Effector CD8-positive, alpha-beta T cell (primary cell): ENCODE data around the gene AKIRIN1.
"Not testable (repeated sequence)": the region's sequence is repeated elsewhere in the genome, so short reads cannot be mapped to it uniquely, and the experiment has no call there.

Experiments
- DNase-seq: peaks from one replicate; lab custom pipeline; 2025; lab: John Stamatoyannopoulos, UW
- total RNA-seq, 4 experiments: gene quantifications; one replicate each; lab custom pipeline; 2026; lab: John Stamatoyannopoulos, UW

The AKIRIN1 gene
- 106 to 156 (median 135) reads per million in 4 experiments for total RNA-seq

- DNase-seq = peak; percentile 87
These were observed at the start of gene AKIRIN1 for GRCh38 chr1:38990738-38991637. TSS of gene AKIRIN1 (plus strand) at chr1:38991276. CDS start at chr1:38991381, 105 bp downstream.

- no peak for DNase-seq
These were observed 49.5 kb upstream of the AKIRIN1 start, which contains the start of gene RHBDL2 for GRCh38 chr1:38941527-38942019. TSS of gene RHBDL2 (minus strand) at chr1:38941830. CDS start at chr1:38919212, 22,618 bp downstream.

DNA sequence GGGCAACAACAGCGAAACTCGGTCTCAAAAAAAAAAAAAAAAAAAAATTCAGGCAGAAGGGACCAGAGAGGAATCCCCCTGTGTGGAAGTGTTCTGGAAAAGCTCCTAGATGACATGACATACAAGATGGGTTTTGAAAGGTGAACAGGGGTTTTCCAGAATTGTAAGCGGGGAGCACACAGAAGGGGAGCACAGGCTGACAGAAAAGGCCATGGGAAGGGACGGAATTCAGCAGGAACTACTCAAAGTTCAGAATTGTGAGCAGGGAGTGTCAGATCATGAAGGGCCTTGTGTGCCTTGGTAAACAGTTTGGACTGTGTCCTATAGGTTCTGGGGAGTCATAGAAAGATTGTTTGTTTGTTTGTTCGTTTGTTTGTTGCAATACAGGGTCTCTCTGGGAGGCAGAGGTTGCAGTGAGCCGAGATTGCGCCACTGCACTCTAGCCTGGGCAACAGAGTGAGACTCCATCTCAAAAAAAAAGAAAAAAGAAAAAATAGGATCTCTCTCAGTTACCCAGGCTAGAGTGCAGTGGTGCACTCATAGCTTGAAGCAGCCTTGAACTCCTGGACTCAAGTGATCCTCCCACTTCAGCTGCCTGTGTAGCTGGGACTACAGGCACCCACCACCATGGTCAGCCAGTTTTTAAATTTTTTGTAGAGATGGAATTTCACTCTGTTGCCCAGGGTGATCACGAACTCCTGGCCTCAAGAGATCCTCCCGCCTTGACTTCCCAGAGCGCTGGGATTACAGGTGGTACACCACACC lies 48.2 kb upstream of the AKIRIN1 start:
- no peak for DNase-seq

DNA sequence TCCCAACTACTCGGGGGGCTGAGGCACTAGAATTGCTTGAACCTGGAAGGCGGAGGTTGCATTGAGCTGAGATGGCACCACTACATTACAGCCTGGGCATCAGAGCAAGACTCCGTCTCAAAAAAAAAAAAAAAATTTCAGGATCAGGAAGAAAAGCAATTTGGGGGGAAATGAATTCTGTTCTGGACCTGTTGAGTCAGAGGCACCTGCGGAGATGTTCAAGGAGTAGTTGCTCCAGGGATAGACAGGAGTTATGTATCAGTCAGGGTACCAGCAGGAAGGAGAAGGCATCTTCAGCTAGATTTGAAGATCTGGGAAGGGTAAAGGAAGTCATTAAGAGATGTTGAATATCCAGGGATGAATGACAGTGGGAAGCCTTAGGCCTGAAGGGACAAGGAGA lies 46.5 kb upstream of the AKIRIN1 start:
- no peak for DNase-seq

- no peak for DNase-seq
These were observed 40.5 kb upstream of the AKIRIN1 start for GRCh38 chr1:38950553-38950952.

DNA sequence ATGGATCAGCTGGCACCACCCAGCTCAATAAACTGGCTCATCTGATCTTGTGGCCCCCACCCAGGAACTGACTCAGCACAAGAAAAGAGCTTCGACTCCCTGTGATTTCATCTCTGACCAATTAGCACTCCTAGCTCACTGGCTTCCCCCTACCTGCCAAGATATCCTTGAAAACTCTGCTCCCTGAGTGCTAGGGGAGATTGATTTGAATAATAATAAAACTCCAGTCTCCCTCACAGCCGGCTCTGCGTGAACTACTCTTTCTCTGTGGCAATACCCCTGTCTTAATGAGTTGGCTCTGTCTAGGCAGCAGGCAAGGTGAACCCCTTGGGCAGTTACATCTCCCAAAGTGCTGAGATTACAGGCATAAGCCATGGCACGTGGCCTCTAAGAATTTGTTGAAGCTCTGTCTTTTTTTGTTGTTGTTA lies 37.6 kb upstream of the AKIRIN1 start:
- no peak for DNase-seq

GRCh38 chr1:38958967-38959366 lies 32.1 kb upstream of the AKIRIN1 start:
- DNase-seq = no peak

GRCh38 chr1:38962113-38962512 lies 29.0 kb upstream of the AKIRIN1 start:
- DNase-seq = no peak

- no peak for DNase-seq
These were observed 28.5 kb upstream of the AKIRIN1 start for GRCh38 chr1:38962560-38962959.

- DNase-seq = no peak
These were observed 26.9 kb upstream of the AKIRIN1 start for GRCh38 chr1:38964140-38964548.

GRCh38 chr1:38973145-38973544 lies 17.9 kb upstream of the AKIRIN1 start:
- not testable (repeated sequence) for DNase-seq

- DNase-seq = no peak
These were observed 17.2 kb upstream of the AKIRIN1 start for GRCh38 chr1:38973659-38974437.

DNA sequence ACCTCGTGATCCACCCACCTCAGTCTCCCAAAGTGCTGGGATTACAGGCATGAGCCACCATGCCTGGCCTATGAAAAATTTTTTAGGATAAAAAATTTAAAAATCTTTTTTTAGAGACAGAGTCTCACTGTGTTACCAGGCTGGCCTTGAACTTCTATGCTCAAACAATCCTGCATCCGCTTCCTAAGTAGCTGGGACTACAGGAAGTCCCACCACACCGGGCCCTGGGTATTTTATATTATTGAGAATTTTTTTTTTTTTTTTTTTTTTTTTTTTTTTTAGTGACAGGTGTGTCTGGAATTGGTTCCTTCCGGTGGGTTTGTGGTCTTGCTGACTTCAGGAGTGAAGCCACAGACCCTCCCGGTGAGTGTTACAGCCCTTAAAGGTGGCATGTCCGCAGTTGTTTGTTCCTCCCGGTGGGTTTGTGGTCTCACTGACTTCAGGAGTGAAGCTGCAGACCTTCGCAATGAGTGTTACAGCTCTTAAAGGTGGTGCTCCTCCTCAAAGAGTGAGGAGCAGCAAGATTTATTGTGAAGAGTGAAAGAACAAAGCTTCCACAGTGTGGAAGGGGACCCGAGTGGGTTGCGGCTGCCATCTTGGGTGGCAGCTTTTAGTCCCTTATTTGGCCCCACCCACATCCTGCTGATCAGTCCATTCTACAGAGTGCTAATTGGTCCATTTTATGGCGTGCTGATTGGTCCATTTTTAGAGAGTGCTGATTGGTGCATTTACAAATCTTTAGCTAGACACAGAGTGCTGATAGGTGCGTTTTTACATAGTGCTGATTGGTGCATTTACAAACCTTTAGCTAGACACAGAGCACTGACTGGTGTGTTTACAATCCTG lies 13.5 kb upstream of the AKIRIN1 start:
- peak; percentile 55 for DNase-seq

GRCh38 chr1:38978245-38978542 lies 12.9 kb upstream of the AKIRIN1 start:
- DNase-seq = not testable (repeated sequence)

DNA sequence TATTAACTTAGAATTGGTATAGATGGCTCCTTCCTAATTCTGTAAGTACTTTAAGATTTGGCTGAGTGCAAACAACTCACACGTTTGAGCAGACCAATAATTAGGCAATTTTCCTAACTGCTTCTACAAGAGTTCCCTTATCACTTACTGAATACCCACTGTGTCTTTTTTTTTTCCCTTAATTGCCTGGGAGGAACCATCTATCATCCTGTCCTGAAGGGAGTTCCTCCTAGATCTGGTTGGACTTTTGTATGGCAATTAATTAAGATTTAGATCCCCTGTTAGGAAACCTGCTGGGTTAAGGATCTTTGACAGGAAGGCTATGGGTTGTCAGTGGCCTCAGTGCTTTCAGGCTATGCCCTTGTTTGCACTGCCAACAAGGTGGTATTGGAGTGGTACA lies 11.7 kb upstream of the AKIRIN1 start:
- not testable (repeated sequence) for DNase-seq

GRCh38 chr1:38989979-38990378 lies 1.1 kb upstream of the AKIRIN1 start:
- DNase-seq = no peak

DNA sequence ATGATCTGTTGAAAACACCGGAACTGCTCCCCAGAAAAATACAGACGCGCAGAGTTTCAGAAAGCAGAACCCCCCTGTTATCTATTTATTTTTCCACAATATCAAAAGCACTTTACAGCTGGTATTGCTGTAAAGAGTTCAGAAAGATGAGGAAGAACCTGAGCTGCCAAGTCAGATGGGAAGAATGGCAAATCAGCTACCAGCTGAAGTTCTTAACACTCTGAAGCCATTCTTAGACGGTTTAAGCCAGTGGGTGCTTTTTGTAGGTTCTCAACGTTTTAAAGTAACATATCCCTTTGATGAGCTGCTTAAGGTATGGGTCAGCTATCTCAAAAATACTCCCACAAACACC lies 714 bp upstream of the AKIRIN1 start:
- no peak for DNase-seq

DNA sequence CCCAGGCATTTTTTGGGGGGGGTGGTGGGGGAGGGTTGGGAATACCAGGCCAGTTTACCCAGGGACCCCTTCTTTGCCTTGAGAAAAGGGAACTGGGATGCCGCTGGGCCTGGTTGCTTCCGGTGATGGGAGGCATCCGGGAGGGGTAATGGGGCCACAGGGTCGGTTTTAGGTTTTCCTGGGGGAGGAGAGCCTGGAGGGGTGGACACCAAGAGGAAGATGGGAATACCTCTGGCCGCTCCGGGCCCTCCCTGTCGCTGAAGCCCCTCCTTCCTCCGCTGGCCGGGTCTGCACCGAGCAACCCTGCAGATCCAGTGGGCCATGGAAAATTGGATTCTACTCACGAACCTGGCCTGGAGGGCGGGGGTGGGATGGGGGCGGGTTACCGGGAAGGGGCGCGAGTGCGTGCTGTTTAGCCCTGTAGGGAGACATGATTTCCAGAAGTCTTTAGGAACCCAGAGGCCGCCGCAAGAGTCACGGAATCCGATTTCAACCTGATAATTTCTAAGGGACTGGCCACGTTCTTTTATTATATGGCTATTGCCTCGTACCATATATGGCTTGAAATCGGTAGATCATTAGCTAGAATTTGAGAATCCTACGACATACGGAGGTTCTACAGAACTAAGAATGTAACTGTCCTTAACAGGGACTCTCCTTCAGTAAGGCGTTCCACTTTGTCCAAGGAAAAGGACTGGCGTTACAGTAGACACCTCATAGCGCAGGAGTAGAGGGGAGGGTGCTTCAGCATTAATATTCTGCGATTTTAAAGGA lies 749 bp downstream of the AKIRIN1 start:
- no peak for DNase-seq

DNA sequence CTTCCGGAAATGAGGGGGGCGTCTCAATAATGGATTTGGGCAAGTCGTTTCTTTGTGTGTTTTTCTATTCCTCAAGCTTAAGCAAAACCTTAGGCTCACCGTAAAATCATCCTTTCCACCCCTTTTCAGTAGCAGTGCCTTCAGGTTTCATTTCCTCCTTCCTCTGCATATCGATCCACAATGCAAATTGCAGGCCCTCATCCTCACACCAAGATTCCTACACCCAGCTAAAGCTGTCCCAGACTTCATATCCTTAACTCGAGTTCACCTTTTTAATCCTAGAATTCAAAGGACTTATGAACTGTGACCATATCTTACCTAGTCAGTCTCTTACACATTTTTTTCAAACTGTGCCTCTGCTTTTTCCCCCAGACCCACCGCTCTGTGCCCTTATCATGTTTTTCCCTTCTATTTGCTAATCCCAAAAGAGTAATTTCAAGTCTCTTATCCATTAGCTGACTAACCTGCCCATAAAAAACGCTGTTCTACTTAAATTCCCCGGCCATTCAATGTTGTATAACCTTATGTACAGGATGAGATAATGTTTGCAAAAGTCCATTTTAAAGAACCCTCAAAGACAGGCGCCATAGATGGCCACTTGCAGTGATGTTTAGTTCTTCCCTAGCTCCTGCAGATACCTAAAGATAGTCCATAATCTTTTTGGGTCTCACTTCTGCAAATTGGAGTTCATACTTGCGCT lies 1.5 kb downstream of the AKIRIN1 start:
- no peak for DNase-seq

DNA sequence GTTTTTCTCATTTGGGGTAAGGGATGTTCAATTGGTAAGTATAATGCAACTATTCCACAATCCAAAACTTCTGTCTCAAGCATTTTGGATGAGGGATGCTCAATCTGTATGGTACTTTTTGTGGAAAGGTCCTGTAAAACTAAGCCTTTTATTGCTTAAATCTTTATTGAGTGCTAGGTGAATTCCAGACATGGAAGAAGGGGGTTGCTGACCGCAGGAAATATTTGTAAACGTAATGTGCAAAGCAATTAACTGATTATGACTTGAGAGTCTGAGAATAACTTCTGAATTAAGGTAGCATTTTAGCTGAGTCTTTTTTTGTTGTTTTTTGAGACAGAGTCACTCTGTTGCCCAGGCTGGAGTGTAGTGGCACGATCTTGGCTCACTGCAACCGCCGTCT lies 3.1 kb downstream of the AKIRIN1 start:
- no peak for DNase-seq
